GM18873 (cell line): ENCODE measurements around the gene HOXC10.

Experiments used
- ATAC-seq: cut with Tn5 transposase; IDR thresholded peaks from one replicate; pipeline ENCODE4 v1.9.1; 2021; ENCODE audit warnings: mild to moderate bottlenecking, moderate library complexity, moderate number of reproducible peaks; ENCODE audit not compliant: unreplicated experiment, low FRiP score

The HOXC10 gene

DNA sequence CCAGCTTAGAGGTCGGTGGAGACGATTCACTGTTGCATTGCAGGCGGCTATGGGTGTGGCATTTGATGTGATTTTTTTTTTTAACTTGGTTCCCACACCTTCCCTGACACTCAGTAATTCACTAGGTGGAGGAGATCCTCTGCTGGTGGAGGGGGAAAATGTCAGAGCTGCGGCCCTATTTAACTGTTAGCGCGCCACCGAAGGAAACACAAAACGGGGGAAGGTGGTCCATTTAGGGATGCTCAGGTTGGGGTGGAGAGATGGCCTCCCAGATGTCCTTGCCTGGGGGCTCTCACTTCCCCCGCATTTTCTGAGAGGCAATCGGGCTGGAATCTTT lies 34.5 kb upstream of the HOXC10 start:
- ATAC-seq, result no peak

DNA sequence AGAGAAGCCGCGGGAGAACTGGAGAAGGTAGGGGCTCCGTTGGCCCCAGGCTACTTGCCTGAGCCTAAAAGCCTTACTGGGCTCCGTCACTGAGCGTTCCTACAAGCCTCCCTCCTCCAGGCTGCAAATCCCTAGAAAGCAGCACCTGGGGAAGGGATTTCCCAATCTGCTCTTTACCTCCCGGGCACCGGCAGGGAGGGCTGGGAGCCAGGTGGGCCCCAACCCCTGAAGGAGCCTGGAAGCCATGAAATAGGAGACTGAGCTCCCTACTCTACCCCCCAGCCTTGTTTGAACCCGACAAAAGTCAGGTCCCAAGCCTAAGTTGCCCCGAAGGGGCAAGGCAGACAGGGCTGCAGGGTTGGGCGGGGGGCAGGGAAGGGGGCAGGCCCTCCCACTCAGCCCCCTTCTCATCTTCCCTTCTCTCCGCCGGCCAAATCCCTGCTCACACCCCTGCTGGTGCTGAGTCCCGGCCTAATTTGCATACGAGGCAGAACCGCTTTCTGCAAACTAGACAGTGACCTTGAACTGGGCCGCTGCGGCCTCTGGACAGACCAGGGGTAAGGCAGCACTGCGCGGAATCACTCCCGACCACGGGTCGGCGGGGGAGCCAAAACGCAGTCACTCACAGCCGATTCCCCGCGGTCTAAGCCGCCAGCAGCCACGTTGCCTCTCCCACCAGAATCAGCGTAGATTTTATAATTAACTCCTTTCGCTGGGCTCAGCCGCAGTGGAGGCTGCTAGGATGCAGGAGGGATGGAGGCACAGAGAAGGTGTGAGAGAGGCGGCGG lies 34.0 kb upstream of the HOXC10 start:
- no peak for ATAC-seq

DNA sequence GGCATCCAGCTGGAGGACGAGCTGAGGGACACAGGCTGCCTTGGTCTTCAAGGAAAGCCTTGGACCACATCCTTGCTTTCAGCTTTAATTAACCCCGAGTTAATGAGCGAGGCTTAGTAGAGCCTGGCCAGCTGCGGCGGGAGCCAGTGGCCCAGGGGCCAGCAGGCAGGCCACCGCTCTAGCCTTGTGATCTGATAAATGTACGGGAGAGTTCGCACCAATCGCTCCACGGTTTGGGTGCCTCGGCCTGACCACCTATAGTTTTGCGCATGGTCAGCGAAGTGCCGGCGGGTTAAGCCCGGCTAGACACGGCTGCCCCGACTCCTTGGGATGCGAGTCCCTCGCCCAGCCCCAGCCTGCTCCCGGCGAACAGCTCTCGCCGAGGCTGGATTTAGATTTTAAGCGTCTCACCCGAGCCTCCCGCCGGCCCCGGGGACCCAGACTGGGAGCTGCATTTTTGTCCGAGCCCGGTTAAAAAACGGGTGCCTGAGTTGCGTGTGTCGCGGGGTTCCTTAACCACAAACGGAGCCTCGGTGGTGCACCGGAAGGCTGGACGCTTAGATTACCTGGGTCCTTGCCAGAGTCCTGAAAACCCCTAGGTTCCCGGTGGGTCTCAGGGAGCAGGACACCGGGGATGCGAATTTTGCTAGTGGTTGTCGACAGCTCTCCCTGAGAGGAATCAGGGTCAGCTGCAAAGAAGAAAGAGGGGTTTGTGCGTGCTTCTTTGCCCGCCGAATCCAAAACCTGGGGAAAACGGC lies 33.2 kb upstream of the HOXC10 start:
- no peak for ATAC-seq

DNA sequence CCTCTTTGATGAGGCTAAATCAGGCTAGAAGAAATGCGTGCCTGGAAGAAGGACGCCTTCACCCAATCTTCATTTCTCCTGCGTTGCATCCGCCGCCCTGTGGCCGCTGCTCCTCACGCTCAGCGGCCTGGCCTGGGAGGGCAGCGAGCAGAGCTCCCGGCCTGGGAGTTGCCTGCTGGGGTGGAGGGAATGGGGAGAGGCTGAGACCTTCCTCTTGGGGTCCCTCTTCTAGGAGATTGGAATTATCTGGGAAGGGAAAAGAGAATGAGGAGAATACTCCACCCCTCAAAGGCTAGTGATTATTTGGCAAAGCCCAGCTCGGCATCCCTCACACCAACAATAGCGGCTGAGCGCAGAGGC lies 32.6 kb upstream of the HOXC10 start:
- ATAC-seq, result no peak

DNA sequence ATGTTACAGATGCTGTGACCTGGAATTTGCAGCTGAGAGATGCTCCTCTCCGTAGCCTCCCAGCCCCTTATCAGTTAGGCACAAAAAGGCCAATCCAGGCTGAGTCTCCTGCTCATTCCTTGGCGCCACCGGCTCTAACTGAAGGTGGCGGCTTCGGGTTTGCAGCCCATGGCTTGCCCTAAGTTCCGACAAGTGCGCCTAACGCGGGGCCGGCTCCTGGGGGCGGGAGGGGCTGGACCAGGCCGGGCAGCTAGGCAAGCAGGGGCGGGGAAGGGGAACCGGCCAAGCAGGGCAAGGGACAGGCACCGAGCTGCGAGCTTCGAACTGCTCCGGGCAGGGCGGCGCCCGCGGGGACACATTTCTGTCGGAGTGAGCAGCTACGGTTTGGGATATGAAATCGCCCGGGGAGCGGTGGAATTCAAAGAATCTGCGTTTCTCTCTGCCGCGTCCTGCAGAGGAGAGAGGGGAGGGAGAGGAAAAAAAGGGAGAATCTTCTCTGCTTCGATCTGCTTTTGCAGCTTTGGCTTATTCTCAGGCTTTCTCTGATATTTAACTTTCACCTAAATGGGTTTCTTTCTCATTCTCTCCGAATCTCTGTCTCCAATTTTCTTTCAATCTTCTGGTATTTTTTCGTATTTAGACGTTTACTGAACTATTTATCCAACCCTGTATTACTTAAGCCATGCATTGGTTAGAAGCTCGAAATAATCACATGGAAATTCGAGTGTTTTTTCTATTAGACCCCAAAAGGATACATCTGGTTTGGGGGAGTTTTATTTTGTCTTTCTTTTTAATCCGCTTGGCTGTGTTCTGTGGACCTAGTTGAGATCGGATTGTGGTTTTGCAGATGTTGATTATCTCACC lies 31.8 kb upstream of the HOXC10 start:
- ATAC-seq, result no peak

DNA sequence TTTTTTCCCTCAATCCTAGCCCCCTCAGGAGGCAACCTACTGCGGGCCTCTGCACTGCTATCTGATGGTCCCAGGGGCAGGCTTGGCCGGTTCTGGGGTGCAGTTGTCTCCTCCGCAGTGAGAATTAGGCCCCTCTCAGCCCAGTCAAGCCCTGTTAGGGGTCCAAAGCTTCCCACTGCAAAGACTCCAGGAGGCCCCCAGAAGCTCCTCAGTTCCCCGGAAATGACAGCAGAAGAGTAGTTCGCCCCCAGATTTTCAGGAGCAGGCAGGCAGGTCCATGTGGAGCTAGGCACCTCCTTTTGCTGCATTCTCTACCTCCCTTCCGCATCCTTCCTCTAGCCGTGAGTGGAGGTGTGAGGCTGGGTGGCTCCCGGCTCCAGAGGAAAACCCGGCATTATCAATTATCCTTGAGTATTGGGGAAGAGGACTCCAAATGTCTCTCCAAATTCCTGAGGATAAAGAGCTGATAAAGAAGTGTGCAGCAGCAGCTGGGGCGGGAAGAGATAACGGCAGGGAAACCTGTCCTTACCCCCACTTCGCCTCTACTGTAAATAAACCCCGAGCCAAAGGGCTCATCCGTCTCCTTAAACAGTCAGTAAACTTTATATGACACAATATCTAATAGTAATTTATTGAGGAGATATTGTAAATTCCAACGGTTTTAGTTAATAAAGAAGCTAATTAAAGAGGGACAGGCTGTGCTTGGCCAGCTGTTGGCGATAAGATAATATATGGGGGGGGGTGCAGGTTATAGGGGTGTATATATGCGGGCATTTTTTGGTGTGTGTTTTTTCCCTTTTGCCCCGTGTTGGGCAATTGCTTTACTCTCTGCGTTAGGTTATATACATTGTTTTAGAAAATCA lies 30.9 kb upstream of the HOXC10 start:
- no peak for ATAC-seq

DNA sequence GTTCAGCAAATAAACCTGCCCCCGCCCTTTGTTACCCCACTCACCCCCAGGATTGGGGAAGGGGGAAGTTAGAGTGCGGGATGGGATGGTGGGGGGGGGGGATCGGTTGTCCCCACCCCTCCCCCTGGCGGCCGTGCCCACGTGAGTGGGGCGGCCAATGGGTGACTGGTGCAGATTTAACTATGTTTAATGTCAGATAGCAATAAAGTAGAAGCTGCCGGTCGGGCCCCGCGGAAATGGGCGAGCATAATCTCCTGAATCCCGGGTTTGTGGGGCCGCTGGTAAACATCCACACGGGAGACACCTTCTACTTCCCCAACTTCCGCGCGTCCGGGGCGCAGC lies 30.3 kb upstream of the HOXC10 start, which contains the start of gene HOXC12:
TSS of gene HOXC12 (plus strand) at position 210 of the 342 bp plus-strand sequence. CDS start at position 237, 27 bp downstream.
- ATAC-seq, result no peak

DNA sequence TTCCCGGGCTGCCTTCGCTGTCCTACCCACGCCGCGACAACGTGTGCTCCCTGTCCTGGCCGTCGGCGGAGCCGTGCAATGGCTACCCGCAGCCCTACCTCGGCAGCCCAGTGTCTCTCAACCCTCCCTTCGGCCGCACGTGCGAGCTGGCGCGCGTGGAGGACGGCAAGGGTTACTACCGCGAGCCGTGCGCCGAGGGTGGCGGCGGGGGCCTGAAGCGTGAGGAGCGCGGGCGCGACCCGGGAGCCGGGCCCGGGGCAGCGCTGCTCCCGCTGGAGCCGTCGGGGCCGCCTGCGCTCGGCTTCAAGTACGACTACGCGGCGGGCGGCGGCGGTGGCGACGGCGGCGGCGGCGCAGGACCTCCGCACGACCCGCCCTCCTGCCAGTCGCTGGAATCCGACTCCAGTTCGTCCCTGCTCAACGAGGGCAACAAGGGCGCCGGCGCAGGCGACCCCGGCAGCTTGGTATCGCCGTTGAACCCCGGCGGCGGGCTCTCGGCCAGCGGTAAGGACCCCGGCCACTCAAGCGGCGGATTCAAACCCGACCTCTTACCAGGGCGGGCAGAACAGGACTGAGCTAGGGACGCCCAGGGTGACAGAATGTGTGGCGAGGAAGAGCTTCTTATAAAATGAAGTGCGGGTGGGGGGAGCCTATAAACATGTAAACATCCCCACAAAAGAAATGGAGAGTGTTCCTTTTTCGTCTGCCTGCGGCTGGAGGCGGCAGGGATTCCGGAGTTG lies 29.7 kb upstream of the HOXC10 start:
- ATAC-seq, result no peak

DNA sequence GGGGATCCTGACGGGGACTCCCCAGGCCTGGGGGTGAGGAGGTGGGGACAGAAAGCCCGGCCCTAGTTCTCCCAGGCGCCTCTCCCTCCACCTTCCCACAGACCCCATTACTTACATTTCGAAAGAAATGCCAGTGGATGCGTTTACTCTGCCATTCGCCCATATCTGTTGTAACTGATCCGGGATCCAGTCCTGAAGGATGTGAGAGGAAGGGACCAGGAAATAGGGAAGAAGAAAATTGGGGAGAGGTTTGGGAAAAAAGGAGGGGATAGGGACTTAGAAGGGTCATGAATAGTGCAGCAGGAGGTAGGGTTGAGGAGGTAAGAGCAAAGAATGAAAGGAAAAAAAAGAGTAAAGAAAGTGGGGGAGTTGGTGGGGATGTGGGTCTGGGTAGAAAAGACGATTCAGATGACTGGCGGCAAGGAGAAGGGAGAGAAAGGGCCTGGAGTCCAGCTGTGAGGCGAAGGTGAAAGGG lies 29.1 kb upstream of the HOXC10 start:
- ATAC-seq, result no peak

DNA sequence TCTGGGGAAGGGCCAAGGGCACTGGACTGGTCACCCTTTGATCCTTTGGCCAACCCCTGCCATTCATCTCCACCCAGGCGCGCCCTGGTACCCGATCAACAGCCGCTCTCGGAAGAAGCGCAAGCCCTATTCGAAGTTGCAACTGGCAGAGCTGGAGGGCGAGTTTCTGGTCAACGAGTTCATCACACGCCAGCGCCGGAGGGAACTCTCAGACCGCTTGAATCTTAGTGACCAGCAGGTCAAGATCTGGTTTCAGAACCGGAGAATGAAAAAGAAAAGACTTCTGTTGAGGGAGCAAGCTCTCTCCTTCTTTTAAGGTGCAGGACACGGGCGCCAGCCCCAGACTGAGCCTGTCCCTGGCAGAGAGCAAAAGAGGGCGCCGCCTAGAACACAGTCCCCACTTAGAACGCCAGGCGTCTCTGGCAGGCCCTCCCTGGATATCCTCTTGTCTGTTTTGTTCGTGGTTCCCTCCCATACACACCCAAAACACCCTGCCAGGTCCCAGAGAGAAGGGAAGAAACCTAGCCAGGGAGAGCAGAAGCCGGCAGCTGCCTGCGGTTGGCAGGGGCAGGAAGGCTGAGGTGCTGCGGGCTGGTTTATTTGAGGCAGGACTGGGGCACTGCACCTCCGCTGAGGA lies 28.6 kb upstream of the HOXC10 start:
- no peak for ATAC-seq

DNA sequence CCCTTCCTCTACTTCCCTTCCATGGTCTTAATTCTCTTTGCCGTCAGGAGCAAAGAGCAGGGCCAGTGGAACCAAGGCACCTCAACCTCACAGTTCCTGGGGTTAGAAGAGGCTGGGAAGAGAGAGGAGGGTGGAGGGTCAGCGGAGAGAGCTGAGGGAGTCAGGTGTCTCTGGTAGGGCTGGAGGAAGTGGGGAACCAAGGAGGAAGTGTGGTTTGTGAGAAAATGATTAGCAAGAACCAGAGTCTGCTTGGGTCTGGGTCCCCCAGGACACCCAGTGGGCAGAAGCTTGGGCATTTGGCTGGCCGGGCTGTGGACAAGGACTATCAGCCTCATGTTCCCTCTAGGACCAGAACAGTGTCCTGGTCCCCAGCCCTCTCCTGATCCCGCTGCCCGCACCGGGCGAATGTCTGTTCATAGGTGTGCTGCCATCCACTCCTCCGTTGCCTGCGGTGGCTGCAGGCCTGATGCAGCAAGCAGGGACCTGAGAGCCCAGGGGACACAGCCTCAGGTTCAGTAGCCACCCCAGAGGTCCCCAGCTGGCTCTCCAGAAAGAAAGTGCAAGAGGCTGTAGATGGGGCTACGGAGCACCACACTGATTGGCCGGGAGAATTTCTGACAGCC lies 27.9 kb upstream of the HOXC10 start:
- ATAC-seq, result no peak

DNA sequence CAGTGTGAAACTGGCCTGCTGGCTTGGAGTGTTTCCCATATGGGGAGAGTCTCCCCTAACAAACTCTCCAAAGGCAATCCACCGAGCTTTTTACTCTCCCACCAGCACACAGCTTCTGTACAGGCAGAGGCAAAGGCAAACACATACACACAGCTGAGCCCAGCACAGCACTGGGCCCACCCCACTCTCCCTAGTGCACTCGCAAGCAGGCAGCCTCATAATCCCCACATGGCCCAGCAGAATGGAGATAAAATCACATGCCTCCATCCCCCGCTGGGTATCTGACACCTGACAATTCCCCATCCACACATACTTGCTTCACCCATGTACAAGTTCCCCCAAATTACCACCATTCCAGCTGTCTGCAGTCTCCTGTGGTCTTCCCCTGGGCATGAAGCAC lies 26.8 kb upstream of the HOXC10 start:
- ATAC-seq, result no peak

DNA sequence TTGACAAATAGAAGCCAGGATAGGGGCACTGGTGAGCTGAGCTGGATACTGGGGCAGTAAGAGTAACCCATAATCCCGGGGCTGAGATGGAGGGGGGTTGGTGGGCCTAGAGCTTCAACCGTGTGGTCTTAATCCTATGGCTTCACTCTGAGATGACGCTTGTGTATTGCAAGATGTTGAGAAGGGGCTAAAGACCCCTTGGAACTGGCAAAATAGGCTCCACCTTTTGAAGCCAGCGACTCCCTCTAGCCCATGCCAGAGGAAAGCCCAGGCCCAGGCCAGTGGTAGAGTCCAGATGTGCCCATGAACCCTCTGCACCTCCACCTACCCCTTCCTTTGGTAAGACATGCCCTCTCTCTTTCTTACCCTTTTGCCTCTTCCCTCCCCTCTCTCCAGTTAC lies 25.6 kb upstream of the HOXC10 start:
- no peak for ATAC-seq

DNA sequence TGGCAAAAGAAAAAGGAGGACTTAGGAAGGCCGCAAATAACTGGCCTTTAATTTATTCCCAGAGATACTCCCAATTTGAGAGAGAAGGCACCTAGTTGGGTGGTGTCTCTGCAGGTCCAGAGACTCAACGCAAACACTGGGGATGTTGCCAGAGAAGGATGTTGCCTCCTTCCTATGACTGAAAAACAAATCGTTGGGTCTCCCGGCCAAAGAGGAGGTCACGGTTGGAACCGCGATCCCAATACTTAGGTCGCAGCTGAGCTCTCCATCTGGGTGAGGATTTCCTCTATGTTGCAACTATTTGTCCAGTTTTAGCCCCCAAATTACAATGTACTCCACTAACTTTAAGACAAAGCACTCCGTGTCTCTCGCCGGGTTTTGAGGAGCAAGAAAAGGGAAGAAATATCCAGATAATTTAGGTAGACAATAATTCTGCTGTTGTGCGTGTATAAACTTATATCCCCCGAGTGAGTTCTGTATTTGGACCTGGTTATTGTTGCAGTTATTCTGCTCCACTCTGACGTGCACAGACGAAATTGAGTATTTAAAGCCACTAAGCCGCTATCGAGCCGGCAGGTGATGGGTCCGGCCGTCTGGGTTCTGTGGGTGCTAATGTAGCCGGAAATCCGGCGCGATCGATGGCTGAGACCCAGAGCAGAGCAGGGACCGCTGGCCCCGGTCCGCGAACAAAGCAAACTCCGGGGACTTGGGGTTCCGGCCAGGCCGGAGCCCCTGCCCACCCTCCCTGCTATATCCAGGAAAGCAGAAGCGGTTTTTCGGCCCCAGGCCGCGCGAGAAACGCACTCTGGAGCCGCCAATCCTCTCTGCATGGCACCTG lies 24.5 kb upstream of the HOXC10 start:
- no peak for ATAC-seq

DNA sequence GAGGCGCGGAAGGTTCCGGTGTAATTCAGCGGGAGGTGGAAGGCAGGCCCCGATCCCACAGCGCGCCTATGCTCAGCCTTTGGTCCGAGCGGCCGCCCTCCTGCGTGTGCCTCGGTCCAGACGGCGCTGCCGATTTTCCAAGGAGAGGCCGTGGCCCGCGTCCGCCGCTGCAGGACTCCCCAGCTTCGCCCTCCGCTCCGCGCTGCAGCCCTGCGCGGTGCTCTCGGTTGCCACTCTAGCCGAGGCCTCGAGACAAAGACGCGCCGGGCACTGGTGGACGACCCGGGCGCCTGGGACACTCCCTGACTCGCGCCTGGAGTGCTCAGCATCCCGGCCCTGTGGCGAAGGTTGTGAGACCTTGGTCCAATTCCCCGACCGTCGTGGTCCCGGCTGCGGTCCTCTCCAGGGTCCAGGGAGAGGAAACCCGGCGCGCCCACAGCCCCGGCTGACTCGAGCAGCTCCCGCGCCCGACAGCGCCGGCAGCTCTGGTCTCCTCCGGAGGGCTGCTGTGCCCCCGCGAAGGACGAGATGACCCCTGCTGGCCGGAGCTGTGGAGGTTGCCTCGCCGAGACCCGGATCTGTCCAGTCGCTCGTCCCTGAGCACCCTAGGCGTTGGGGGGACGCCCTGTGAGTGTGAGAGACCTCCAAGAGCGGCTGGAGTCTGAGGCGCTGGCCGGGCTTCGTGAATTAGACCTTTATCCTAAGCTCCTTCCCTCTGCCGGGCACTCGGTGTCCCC lies 23.8 kb upstream of the HOXC10 start:
- ATAC-seq, result no peak

DNA sequence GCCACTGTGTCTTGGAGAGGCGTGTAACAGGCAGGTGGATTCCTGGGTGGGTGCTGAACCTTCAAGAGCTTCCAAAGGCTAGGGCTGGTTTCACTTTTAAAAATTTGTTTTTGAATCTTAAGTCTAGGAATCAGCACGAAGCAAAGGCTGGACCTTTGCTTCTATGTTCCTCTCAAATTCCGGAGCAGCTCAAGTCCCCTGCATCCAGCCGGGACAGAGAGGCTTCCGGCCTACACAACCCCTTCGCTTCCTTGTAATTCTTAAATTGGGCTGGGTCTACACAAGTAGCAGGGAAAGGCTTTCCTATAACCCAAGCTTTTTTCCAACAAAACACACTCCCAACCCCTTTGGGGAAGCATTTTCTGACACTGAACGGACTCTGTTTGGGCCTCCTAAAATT lies 21.9 kb upstream of the HOXC10 start:
- ATAC-seq, result no peak
